SK-N-SH treated with all-trans-retinoic acid at 6 μM for 48 hours (cell line): Measurements from ENCODE around the gene PAX5.

Experiments
- ATAC-seq: fragments of 200-7000 bp; cut with Tn5 transposase; 3 replicates; pipeline ENCODE4 v1.9.1; 2020; ENCODE audit warnings: mild to moderate bottlenecking, moderate library complexity
- ARNTL ChIP-seq: fragments of 450-650 bp; formaldehyde crosslinking; IDR thresholded peaks from 2 replicates; pipeline ENCODE4 v1.5.0; 2020; ENCODE audit warnings: low read depth, mild to moderate bottlenecking, moderate library complexity, borderline replicate concordance
- BACH2 ChIP-seq: fragments of 250-450 bp; sonication (Bioruptor Pico); IDR thresholded peaks from 2 replicates; pipeline ENCODE4 v1.9.0; 2021; ENCODE audit warnings: mild to moderate bottlenecking, borderline replicate concordance
- CREB5 ChIP-seq: fragments of 250-450 bp; sonication (Bioruptor Pico); IDR thresholded peaks from 2 replicates; pipeline ENCODE4 v1.5.1; 2020; ENCODE audit warnings: low read depth, mild to moderate bottlenecking, moderate library complexity
- CSDC2 ChIP-seq: fragments of 250-450 bp; sonication (Bioruptor Pico); IDR thresholded peaks from 2 replicates; pipeline ENCODE4 v1.5.0; 2020; ENCODE audit warnings: mild to moderate bottlenecking, moderate library complexity
- CSRNP3 ChIP-seq: fragments of 250-450 bp; sonication (Bioruptor Pico); IDR thresholded peaks from 2 replicates; pipeline ENCODE4 v1.5.1; 2021; ENCODE audit warnings: mild to moderate bottlenecking, moderate library complexity
- ESRRG ChIP-seq: fragments of 250-450 bp; sonication (Bioruptor Pico); IDR thresholded peaks from 2 replicates; pipeline ENCODE4 v1.6.1; 2021; ENCODE audit warnings: mild to moderate bottlenecking
- GLIS3 ChIP-seq: fragments of 250-450 bp; sonication (Bioruptor Pico); IDR thresholded peaks from 2 replicates; pipeline ENCODE4 v1.5.0; 2020; ENCODE audit warnings: mild to moderate bottlenecking, moderate library complexity
- ISL1 ChIP-seq: fragments of 250-450 bp; sonication (Bioruptor Pico); IDR thresholded peaks from 2 replicates; pipeline ENCODE4 v2.1.2; 2022; ENCODE audit warnings: mild to moderate bottlenecking, moderate library complexity
- OSR1 ChIP-seq: fragments of 250-450 bp; sonication (Bioruptor Pico); IDR thresholded peaks from 2 replicates; pipeline ENCODE4 v1.8.0; 2022; ENCODE audit warnings: moderate library complexity, mild to moderate bottlenecking, inconsistent platforms
- PATZ1 ChIP-seq: fragments of 250-450 bp; sonication (Bioruptor Pico); IDR thresholded peaks from 2 replicates; pipeline ENCODE4 v1.8.0; 2020; ENCODE audit warnings: mild to moderate bottlenecking, moderate library complexity, borderline replicate concordance
- POU6F1 ChIP-seq: fragments of 250-450 bp; sonication (Bioruptor Pico); IDR thresholded peaks from 2 replicates; pipeline ENCODE4 v1.8.0; 2021; ENCODE audit warnings: low read depth, mild to moderate bottlenecking, moderate library complexity, borderline replicate concordance
- RARB ChIP-seq: fragments of 250-450 bp; sonication (Bioruptor Pico); IDR thresholded peaks from 2 replicates; pipeline ENCODE4 v1.8.0; 2021; ENCODE audit warnings: mild to moderate bottlenecking, moderate library complexity
- SNAI2 ChIP-seq: fragments of 250-450 bp; sonication (Bioruptor Pico); IDR thresholded peaks from 2 replicates; pipeline ENCODE4 v1.5.0; 2020; ENCODE audit warnings: mild to moderate bottlenecking, moderate library complexity
- TCF4 ChIP-seq: fragments of 250-450 bp; sonication (Bioruptor Pico); IDR thresholded peaks from 2 replicates; pipeline ENCODE4 v1.8.0; 2021; ENCODE audit warnings: mild to moderate bottlenecking, moderate library complexity, borderline replicate concordance
- TSHZ2 ChIP-seq: fragments of 250-450 bp; sonication (Bioruptor Pico); IDR thresholded peaks from 2 replicates; pipeline ENCODE4 v1.5.0; 2020; ENCODE audit warnings: mild to moderate bottlenecking, moderate library complexity
- ZC3H10 ChIP-seq: fragments of 250-450 bp; sonication (Bioruptor Pico); IDR thresholded peaks from 2 replicates; pipeline ENCODE4 v1.5.1; 2021; ENCODE audit warnings: mild to moderate bottlenecking, moderate library complexity
- ZFP3 ChIP-seq: fragments of 250-450 bp; sonication (Bioruptor Pico); IDR thresholded peaks from 2 replicates; pipeline ENCODE4 v1.5.0; 2020; ENCODE audit warnings: mild to moderate bottlenecking, moderate library complexity
- ZFP30 ChIP-seq: fragments of 450-650 bp; formaldehyde crosslinking; IDR thresholded peaks from 2 replicates; pipeline ENCODE4 v1.5.0; 2022; ENCODE audit warnings: mild to moderate bottlenecking, moderate library complexity
- ZNF8 ChIP-seq: fragments of 450-650 bp; formaldehyde crosslinking; IDR thresholded peaks from 2 replicates; pipeline ENCODE4 v1.5.0; 2020; ENCODE audit warnings: mild to moderate bottlenecking, moderate library complexity

The PAX5 gene

GRCh38 chr9:36827593-36827992 is 206.5 kb downstream of the PAX5 start:
- no peak for TF ChIP-seq TCF4 (CRISPR knock-in tag)
- TF ChIP-seq PATZ1 = no peak
- no peak for TF ChIP-seq RARB (CRISPR knock-in tag)
- TF ChIP-seq POU6F1 (CRISPR knock-in tag) = no peak
- no peak for TF ChIP-seq ZNF8 (CRISPR knock-in tag)
- TF ChIP-seq ZFP30 (CRISPR knock-in tag) = no peak
- TF ChIP-seq ZC3H10 (CRISPR knock-in tag) = no peak
- TF ChIP-seq BACH2 (CRISPR knock-in tag) = no peak
- TF ChIP-seq ARNTL (CRISPR knock-in tag) = no peak
- no peak for TF ChIP-seq SNAI2 (CRISPR knock-in tag)
- no peak for TF ChIP-seq ESRRG (CRISPR knock-in tag)
- TF ChIP-seq ISL1 = no peak
- no peak for TF ChIP-seq TSHZ2 (CRISPR knock-in tag)
- TF ChIP-seq CSRNP3 (CRISPR knock-in tag) = no peak
- TF ChIP-seq CREB5 (CRISPR knock-in tag) = no peak
- ATAC-seq = no peak

- TF ChIP-seq ZFP3 (CRISPR knock-in tag) = no peak
- TF ChIP-seq TCF4 (CRISPR knock-in tag) = no peak
- TF ChIP-seq ZFP30 (CRISPR knock-in tag) = no peak
- no peak for TF ChIP-seq POU6F1 (CRISPR knock-in tag)
- no peak for TF ChIP-seq OSR1
- no peak for TF ChIP-seq CSDC2 (CRISPR knock-in tag)
- no peak for TF ChIP-seq ARNTL (CRISPR knock-in tag)
- no peak for TF ChIP-seq RARB (CRISPR knock-in tag)
- no peak for TF ChIP-seq CREB5 (CRISPR knock-in tag)
- TF ChIP-seq SNAI2 (CRISPR knock-in tag) = no peak
- TF ChIP-seq GLIS3 (CRISPR knock-in tag) = no peak
- no peak for TF ChIP-seq ESRRG (CRISPR knock-in tag)
- no peak for TF ChIP-seq BACH2 (CRISPR knock-in tag)
- TF ChIP-seq, all 23 proteins: peak for 0
- ATAC-seq = no peak
These were observed 207.5 kb downstream of the PAX5 start for GRCh38 chr9:36826581-36826980.
